OCI-LY1 (cell line): ENCODE data around the gene SF3B2.

Source experiments
- H2AFZ ChIP-seq: fragments of 200-600 bp; sonication (generic), shearing (Covaris generic); 2 replicates; pipeline ENCODE4 v1.6.0; 2014; ENCODE audit warnings: antibody characterized with exemption, mild to moderate bottlenecking, low read length
- H3F3A ChIP-seq: fragments of 200-600 bp; sonication (generic), shearing (Covaris generic); 2 replicates; pipeline ENCODE4 v1.6.0; 2014; ENCODE audit warnings: mild to moderate bottlenecking, antibody characterized with exemption, low read length, moderate library complexity; ENCODE audit not compliant: insufficient read depth
- H3K27ac ChIP-seq: fragments of 200-600 bp; sonication (generic); 2 replicates; pipeline ENCODE4 v1.5.1; 2014; ENCODE audit warnings: low read length, mixed run types, mild to moderate bottlenecking, low read depth; ENCODE audit not compliant: poor library complexity, severe bottlenecking
- H3K27me3 ChIP-seq: fragments of 200-600 bp; sonication (generic); 2 replicates; pipeline ENCODE4 v1.6.0; 2014; ENCODE audit warnings: antibody characterized with exemption, mild to moderate bottlenecking, low read length, moderate library complexity; ENCODE audit not compliant: insufficient read depth
- H3K36me3 ChIP-seq: fragments of 200-600 bp; sonication (generic); 2 replicates; pipeline ENCODE4 v1.6.1; 2014; ENCODE audit warnings: mild to moderate bottlenecking, antibody characterized with exemption, low read length, moderate library complexity, mixed read lengths; ENCODE audit not compliant: insufficient read depth
- H3K4me1 ChIP-seq: fragments of 200-600 bp; sonication (generic); 2 replicates; pipeline ENCODE4 v1.5.1; 2014; ENCODE audit warnings: mild to moderate bottlenecking, low read length, moderate library complexity; ENCODE audit not compliant: insufficient read depth, severe bottlenecking
- H3K4me2 ChIP-seq: fragments of 200-600 bp; sonication (generic), shearing (Covaris generic); 2 replicates; pipeline ENCODE4 v1.6.1; 2014; ENCODE audit warnings: low read length
- H3K4me3 ChIP-seq: fragments of 200-600 bp; sonication (generic); 2 replicates; pipeline ENCODE4 v1.5.1; 2014; ENCODE audit warnings: low read length, low read depth, mild to moderate bottlenecking, mixed read lengths; ENCODE audit not compliant: poor library complexity, severe bottlenecking
- H3K79me2 ChIP-seq: fragments of 200-600 bp; shearing (Covaris generic); 2 replicates; pipeline ENCODE4 v1.6.1; 2016; ENCODE audit warnings: mixed run types, low read length, mixed read lengths; ENCODE audit not compliant: insufficient read depth
- H3K9ac ChIP-seq: fragments of 200-600 bp; sonication (generic), shearing (Covaris generic); 2 replicates; pipeline ENCODE4 v1.6.1; 2014; ENCODE audit warnings: mild to moderate bottlenecking, low read length, mixed read lengths
- H3K9me2 ChIP-seq: fragments of 200-600 bp; sonication (generic), shearing (Covaris generic); 2 replicates; pipeline ENCODE4 v1.6.1; 2014; ENCODE audit warnings: low read depth, mild to moderate bottlenecking, low read length, mixed read lengths
- H3K9me3 ChIP-seq: fragments of 200-600 bp; shearing (Covaris generic); 2 replicates; pipeline ENCODE4 v1.6.1; 2014; ENCODE audit warnings: low read length, mixed read lengths
- H4K20me1 ChIP-seq: fragments of 200-600 bp; sonication (generic), shearing (Covaris generic); 2 replicates; pipeline ENCODE4 v1.6.0; 2016; ENCODE audit warnings: mild to moderate bottlenecking, low read length; ENCODE audit not compliant: insufficient read depth
- EZH2 ChIP-seq: fragments of 200-600 bp; sonication (generic), shearing (Covaris generic); IDR thresholded peaks from 2 replicates; pipeline ENCODE4 v1.8.0; 2017; ENCODE audit warnings: borderline replicate concordance, mixed run types, mild to moderate bottlenecking, antibody characterized with exemption, low read length, moderate library complexity, mixed read lengths
- TF ChIP-seq, protein P1 (sequence below): fragments of 200-600 bp; sonication (generic), shearing (Covaris generic); IDR thresholded peaks from 2 replicates; pipeline ENCODE4 v1.5.1; 2017; ENCODE audit warnings: mild to moderate bottlenecking, antibody characterized with exemption, low read length, moderate library complexity, mixed read lengths

Gene SF3B2

DNA sequence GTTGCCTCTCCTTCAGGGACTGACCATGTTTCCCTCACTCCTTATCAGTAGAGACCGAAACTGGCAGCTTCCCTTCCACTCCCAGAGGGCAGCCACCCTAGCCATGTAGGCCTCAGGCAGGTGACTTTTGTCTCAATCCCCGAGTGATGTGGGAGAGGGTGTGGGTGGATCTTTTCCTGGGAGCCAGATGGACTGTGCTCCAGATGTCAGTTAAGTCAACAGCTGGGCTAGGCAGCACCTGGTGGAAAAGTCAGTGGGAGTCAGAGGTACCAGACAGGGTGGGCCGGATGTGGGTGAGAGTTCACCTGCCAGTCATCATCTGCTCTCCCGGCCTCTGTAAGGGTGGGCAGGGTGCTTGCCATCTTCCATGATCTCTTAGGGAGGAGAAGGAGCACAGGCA is 48.0 kb upstream of the SF3B2 start:
- Histone ChIP-seq H3K27ac (no peak overlapping the region), H3K79me2 (peaks cover 17% of the 10 kb centered on the region), H3F3A (no peaks in the 10 kb centered on the region), H3K4me1 (peaks cover 19% of the 10 kb centered on the region), H3K4me3 (no peak overlapping the region), H4K20me1 (no peaks in the 10 kb centered on the region), H3K9me2 (no peaks in the 10 kb centered on the region), H3K27me3 (no peaks in the 10 kb centered on the region), H3K9ac (no peak overlapping the region), H3K9me3 (no peaks in the 10 kb centered on the region), H2AFZ (no peak overlapping the region), H3K4me2 (no peak overlapping the region), H3K36me3 (peaks cover 39% of the 10 kb centered on the region)
- TF ChIP-seq EZH2, result no peak
- TF ChIP-seq, protein P1, sequence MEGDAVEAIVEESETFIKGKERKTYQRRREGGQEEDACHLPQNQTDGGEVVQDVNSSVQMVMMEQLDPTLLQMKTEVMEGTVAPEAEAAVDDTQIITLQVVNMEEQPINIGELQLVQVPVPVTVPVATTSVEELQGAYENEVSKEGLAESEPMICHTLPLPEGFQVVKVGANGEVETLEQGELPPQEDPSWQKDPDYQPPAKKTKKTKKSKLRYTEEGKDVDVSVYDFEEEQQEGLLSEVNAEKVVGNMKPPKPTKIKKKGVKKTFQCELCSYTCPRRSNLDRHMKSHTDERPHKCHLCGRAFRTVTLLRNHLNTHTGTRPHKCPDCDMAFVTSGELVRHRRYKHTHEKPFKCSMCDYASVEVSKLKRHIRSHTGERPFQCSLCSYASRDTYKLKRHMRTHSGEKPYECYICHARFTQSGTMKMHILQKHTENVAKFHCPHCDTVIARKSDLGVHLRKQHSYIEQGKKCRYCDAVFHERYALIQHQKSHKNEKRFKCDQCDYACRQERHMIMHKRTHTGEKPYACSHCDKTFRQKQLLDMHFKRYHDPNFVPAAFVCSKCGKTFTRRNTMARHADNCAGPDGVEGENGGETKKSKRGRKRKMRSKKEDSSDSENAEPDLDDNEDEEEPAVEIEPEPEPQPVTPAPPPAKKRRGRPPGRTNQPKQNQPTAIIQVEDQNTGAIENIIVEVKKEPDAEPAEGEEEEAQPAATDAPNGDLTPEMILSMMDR, result no peak

DNA sequence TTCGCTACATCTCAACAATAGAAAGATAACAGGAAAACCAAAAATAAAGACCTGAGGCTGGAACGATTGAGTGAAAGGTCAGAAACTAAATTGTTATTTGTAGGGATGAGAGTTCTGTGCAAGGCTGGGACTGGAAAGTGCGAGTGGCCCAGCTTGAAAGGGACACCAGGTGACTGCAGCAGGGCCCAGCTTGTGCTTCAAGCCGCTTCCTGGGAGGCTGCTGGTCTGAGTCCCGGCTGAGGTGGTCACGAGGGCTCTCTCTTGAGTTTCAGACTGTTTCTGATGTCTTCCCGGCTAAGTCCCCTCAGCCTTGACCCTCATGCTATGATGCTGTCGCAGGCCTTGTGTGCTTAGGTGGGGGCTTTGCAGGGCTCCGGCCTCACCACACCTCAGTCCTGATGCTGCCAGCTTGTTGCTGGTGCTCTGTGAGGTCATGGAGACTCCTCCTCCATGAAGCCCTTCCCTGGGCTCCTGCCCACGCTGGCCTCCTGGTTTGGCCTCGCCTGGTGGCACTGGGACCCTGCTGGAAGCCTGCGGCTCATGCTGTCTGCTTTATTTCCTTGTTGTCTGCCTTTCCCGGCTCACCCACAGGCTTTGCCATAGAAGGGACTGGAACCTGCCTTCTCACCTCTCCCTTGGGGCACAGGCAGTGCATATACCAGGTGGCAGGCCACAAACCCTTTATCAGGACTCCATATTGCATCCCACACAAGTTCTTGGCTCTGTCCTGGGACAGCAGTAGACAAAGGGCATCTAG is 45.9 kb upstream of the SF3B2 start:
- Histone ChIP-seq H3K9me3 (no peaks in the 10 kb centered on the region), H3K9ac (no peak overlapping the region), H3K36me3 (peaks cover 25% of the 10 kb centered on the region), H2AFZ (no peak overlapping the region), H3K79me2 (peaks cover 13% of the 10 kb centered on the region), H3K4me2 (no peak overlapping the region), H3K27me3 (no peaks in the 10 kb centered on the region), H3K9me2 (no peaks in the 10 kb centered on the region), H4K20me1 (no peaks in the 10 kb centered on the region), H3K4me1 (peaks cover 10% of the 10 kb centered on the region), H3F3A (no peaks in the 10 kb centered on the region), H3K4me3 (no peak overlapping the region), H3K27ac (no peak overlapping the region)
- no peak for TF ChIP-seq EZH2
- TF ChIP-seq, protein P1, result no peak

DNA sequence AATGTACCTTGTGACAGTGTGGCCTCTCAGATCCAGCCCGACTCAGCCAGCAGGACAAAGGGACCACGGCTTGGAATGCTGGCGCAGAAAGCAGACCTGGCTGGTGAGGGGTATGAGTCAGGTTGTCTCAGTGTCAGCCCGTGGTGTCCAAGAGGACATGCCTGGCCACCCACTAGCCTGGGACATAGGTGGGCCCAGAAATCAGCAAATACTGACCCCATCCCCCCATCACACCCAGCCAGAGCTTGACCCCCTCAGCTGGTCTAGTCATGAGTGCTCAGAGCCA is 45.3 kb upstream of the SF3B2 start:
- Histone ChIP-seq H4K20me1 (no peaks in the 10 kb centered on the region), H3K4me1 (peaks cover 10% of the 10 kb centered on the region), H3K79me2 (peaks cover 7% of the 10 kb centered on the region), H2AFZ (no peak overlapping the region), H3K9me2 (no peaks in the 10 kb centered on the region), H3K27ac (no peak overlapping the region), H3K27me3 (no peaks in the 10 kb centered on the region), H3F3A (no peaks in the 10 kb centered on the region), H3K9ac (no peak overlapping the region), H3K4me3 (no peak overlapping the region), H3K9me3 (no peaks in the 10 kb centered on the region), H3K4me2 (no peak overlapping the region), H3K36me3 (peaks cover 25% of the 10 kb centered on the region)
- TF ChIP-seq, protein P1, result no peak
- no peak for TF ChIP-seq EZH2
